ENCODE data around the gene SFXN5. TPM values are rescaled to one million over a fixed set of nuclear protein-coding genes. Genes with fewer than 3 reads are reported as not detected.

SFXN5 gene
- total RNA-seq, 1 donor from 2014 or later: 13.3 TPM

GRCh38 chr2:72972352-72973136, 99.0 kb downstream of the SFXN5 start:
- DNase-seq (ENCODE audit: low spot score): no peak
- intact Hi-C loops (cut with DNase I): loop anchor here (5.0 kb wide), 1 partner anchor 80 kb away; no protein-coding TSS in a partner anchor

- no peak for DNase-seq (ENCODE audit: low spot score)
Measured at GRCh38 chr2:72971036-72971435, 100.5 kb downstream of the SFXN5 start.

DNA sequence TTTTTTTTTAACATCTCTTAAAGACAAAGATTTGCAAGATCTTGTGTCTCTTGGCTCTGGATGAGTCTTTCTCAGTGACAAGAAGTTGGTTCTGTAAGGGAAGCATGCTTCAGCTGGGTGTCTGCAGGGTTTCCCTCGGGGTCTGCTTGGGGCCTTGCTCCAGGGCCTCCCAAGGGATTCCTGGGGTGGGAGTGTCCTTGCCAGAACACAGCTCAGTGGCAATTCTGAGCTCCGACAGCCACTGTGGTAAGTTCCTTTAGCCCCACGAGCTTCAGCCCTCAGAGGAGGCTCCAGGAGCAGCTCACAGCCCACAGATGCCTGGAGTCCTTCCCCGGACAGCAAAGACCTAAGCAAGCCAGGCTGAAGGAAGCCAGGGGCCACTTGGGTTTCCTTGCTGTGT, 101.8 kb downstream of the SFXN5 start:
- intact Hi-C loops (cut with DNase I): loop anchor here (5.0 kb wide), 1 partner anchor 77 kb away; no protein-coding TSS in a partner anchor
- no peak for DNase-seq (ENCODE audit: low spot score)

More at GRCh38 chr2:72971036-72971435, 100.5 kb downstream of the SFXN5 start:
- intact Hi-C loops (cut with DNase I): loop anchor here (5.0 kb wide), 1 partner anchor 79 kb away; no protein-coding TSS in a partner anchor

- intact Hi-C loops (cut with DNase I): no loop called here
- no peak for DNase-seq (ENCODE audit: low spot score)
Measured at GRCh38 chr2:72968286-72968685, 103.2 kb downstream of the SFXN5 start.

- DNase-seq (ENCODE audit: low spot score): no peak
- intact Hi-C loops (cut with DNase I): no loop called here
Measured at GRCh38 chr2:72965770-72966450, 105.6 kb downstream of the SFXN5 start.

- no peak for DNase-seq (ENCODE audit: low spot score)
- intact Hi-C loops (cut with DNase I): no loop called here
Measured at GRCh38 chr2:72965016-72965415, 106.5 kb downstream of the SFXN5 start.

GRCh38 chr2:72964146-72964525, 107.4 kb downstream of the SFXN5 start:
- no peak for DNase-seq (ENCODE audit: low spot score)
- intact Hi-C loops (cut with DNase I): no loop called here

GRCh38 chr2:72963423-72964145, 107.9 kb downstream of the SFXN5 start:
- intact Hi-C loops (cut with DNase I): no loop called here
- no peak for DNase-seq (ENCODE audit: low spot score)

DNA sequence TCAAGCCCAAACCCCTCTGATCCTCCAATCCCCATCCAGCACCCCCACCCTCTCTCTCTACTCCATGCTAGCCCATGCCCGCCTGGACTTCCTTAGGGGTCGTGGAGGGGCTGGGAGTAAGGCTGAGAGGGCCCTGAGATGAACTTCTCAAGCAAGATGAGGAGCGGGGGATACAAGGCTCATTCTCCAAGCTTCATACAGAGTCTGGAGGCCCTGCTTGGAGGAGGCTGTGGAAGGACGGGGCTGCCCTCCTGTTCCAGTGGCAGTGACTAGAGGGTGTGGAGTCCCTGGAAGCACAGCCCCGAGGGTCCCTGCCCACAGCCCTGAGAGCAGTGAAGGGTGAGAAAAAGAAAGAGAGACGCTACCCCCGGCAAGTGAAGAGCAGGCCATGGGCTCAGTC, 108.6 kb downstream of the SFXN5 start:
- intact Hi-C loops (cut with DNase I): no loop called here
- DNase-seq (ENCODE audit: low spot score): no peak

DNA sequence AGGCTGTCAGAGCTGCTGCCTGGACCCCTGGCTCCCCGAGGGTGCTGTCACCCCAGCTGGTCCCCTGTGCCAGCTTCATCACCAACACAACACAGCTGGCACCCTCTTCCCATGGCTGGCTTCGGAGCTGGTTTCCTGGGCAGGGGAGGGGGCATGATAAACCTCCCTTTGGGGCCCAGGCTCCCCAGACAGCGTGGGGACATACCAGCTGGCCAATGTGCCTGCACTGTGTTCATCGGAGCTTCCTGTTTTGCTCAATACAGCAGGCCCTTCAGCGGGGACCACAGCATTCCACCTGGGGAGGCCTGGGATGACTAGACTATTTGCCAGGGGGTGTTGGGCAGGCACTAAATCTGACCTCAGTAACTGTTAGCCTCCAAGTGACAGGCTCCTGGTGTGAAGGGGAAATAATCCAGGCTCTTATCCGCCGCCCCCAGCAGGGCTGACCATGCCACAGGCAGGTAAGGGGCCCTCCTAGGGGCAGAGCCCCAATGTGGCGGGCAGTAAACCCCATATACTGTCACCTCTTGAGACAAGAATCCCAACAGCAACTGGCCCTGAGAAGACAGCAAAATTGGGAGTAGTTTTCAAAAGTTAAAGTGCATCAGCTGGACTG, 109.6 kb downstream of the SFXN5 start:
- intact Hi-C loops (cut with DNase I): no loop called here
- DNase-seq (ENCODE audit: low spot score): no peak

DNA sequence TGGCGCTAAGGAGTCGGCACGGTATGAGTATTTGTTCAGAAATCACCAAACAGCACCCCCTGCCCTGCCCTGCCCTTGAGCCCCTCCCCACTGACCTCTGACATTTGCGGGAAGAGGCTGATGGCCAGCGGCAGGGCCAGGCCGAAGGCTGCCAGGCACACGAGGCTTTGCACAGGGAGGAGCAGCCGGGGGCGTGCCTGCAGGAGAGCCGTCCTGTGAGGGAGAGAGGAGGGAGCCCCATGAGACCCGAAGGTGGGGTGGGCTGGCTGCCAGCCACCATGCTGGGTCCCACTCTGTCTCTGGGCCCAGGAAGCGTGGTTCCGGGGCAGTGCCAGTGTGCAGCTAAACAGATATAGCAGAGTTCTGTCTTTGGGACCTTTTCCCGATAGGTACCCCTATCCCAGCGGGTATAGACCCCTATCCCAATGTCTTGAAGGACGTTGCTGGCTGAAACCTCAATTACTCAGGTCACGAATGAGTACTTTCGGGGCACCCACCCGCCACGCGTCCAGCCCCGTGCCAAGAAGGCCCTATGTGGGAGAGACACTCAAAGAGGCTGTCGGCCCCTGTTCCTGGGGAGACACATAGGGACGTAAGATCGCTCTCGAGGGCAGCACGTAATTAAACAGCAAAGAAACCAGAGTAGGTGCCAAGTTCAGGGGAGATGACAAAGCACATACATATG, 110.3 kb downstream of the SFXN5 start:
- intact Hi-C loops (cut with DNase I): no loop called here
- DNase-seq (ENCODE audit: low spot score): no peak

DNA sequence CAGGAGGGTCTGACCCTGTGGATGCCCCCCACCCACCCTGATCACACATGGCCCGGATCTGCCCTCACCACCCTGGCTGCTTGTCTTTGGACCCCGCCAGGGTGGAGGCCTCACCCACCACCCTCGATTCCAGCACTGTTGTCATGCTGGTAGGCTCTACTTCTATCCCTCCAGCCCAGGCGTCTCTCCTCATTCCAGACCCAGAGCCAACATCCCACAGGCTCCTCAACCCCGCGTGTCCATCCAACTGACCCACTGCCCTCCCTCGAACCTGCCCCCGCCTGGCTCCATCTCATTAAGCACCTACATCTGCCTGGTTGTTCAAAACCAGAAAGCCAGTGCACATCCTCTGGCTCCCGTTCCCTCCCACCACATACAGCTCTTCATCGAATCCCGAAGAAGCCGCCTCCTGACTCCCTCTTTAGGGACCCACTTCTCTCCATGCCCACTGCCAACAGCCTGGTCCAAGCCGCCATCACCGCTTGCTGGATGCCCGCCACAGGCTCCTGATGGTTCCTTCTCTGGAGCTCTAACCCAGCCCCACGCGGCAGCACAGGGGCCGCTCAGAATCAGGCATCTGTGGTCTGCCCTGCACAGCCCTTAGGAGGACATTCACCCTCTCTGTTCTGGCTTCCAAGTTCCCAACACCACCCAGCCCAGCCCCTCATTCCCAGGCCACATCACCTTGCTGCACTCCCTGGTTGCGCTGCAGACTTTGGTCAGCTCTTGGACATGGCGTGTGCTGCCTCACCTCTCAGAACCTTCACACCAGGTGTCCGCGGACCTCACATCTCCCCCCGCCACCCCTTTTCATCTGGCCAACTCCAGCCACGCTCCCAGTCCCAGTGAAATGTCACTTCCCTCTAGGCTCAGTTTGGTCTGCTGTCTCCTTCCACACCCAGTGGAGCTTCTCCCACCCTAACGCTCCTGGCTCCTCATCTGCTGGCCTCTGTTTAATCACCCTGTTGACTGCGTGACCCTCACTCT, 111.2 kb downstream of the SFXN5 start:
- DNase-seq (ENCODE audit: low spot score): no peak

GRCh38 chr2:72959554-72959953, 112.0 kb downstream of the SFXN5 start:
- intact Hi-C loops (cut with DNase I): no loop called here
- no peak for DNase-seq (ENCODE audit: low spot score)

More for the DNA sequence above, 111.2 kb downstream of the SFXN5 start:
- intact Hi-C loops (cut with DNase I): no loop called here

DNA sequence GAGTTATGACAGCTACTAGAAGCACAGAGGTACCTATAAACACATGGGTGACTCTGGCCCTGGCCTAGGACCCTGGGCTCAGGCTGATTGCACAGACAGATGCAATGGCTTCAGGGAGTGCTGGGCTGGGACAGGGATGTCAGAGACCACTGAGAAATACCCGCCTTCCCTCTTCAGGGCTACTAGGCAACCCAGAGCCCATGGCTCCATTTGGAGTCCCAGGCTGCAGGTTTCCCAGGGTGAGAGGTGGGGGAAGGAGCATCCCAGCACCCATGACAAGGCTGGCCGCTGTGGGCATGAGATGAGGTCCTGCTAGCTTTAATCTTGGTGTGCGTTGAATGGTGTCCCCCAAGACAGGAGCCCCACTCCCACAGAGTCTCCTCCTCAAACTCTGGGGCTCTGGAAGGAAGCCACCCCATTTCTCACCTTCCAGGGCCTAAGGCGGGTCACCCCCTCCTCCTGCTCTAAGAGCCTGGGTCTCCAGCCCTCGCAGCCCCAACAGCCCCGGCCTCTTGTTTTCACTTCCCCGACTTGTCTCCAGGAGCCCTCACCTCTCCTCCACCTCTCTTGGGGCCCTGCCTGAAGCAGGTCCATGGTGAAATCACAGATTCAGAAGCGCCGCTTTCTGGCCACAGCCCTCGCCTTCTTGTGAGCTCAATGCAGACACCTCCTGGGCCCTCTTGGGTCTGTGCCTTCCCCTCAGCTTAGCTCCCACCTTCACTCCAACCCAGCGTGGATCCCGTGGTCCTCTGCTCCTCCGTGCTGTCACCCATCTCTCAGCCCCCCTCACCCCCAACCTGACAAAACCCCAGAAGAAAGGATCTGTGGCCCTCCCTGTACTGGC, 112.7 kb downstream of the SFXN5 start:
- no peak for DNase-seq (ENCODE audit: low spot score)
- intact Hi-C loops (cut with DNase I): no loop called here

DNA sequence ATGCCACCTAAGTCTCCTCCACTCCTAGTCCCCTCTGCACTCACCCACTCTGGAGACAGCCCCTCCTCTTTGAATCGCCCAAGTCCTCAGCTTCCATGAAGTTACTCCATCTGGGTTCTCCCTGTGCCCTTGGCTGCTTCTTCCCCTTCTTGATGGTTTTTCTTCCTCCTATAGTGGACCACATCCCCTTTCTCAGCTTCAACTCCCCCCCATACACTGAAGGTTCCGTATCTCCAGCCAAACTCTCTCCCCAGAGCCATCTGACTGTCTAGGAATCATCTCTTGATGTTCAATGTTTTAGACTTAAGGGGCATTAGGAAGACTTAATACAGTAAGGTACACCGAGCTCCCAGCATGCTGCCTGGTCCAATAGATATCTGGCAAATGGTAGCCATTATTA, 114.6 kb downstream of the SFXN5 start:
- intact Hi-C loops (cut with DNase I): no loop called here
- DNase-seq (ENCODE audit: low spot score): no peak

DNA sequence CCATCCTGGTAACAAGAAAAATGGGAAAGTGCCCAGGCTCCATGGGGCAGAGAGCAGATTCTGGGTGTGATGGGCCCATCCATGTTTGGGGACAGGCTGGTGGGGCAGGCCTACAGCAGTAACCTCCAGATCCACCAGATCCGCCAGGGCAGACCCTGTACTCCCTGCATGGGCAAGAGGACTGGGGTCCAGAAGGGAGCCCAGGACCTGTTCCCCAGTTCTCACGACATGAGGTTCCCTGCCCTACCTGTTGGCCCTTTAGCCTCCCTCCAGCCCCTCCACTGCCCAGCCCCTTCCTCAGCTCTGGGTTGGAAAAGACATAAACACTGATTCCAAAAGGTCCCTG, 115.5 kb downstream of the SFXN5 start:
- intact Hi-C loops (cut with DNase I): no loop called here
- DNase-seq (ENCODE audit: low spot score): no peak

DNA sequence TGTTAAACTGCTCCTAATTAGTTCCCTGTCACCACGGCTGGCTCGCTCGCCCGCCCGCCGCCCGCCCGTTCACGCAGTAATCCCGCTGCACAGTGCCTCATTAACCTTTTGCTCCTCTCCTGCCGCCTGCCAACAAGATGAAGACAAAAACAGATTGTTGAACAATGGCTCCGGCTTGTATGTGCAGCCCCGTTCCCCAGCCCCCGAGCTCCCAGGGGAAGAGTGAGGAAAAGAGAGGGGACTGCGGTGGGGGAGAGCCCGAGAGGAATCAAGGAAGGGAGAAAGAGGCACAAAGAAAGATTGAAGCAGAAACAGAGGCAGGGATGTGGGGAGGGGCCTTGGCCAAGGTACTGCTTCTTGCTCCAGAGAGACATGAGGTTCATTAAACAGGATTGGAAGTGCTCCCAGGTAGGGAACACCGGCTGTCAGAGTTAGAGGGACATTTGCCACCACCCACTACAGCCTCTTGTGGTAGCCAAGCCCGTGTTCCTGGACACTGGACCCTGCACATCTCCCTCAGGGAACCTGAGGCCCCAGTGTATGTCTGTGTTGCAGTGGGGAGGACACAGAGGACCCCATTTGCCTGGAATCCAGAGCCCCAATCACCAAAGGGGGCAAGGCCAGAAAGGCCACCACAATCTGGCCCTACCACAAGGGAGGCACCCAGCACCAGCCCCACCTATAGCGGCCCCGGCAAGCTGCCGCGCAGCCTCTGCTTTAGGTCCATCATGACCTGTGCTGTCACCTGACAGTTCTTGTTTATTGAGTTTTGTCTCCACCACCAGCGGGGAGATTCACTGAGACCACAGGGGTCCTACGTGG, 116.1 kb downstream of the SFXN5 start:
- DNase-seq (ENCODE audit: low spot score): no peak
- intact Hi-C loops (cut with DNase I): no loop called here

Data from cardiac septum (tissue), 1 donor.